GM23248 (cell line): ENCODE measurements around the gene SLC30A10. TPM values are rescaled to one million over a fixed set of nuclear protein-coding genes. Genes with fewer than 3 reads are reported as not detected.

Experiments used
- DNase-seq: peaks from one replicate; pipeline ENCODE4 v3.0.0-alpha.2; 2015
- H2AFZ ChIP-seq: fragments of 200-600 bp; sonication (generic); 2 replicates; pipeline ENCODE4 v1.6.1; 2016; ENCODE audit warnings: antibody characterized with exemption
- H3F3A ChIP-seq: fragments of 200-600 bp; sonication (generic); 2 replicates; pipeline ENCODE4 v1.6.1; 2016; ENCODE audit warnings: mild to moderate bottlenecking, antibody characterized with exemption, mixed run types; ENCODE audit not compliant: insufficient read depth
- H3K27ac ChIP-seq: fragments of 200-600 bp; sonication (generic); 2 replicates; pipeline ENCODE4 v1.5.1; 2016; ENCODE audit warnings: mild to moderate bottlenecking
- H3K27me3 ChIP-seq: fragments of 200-600 bp; sonication (generic); replicated peaks from 2 replicates; pipeline ENCODE4 v1.6.1; 2016; ENCODE audit warnings: mild to moderate bottlenecking; ENCODE audit not compliant: insufficient read depth
- H3K36me3 ChIP-seq: fragments of 200-600 bp; sonication (generic); 2 replicates; pipeline ENCODE4 v1.6.1; 2016; ENCODE audit warnings: low read depth, mild to moderate bottlenecking
- H3K4me1 ChIP-seq: fragments of 200-600 bp; sonication (generic); 2 replicates; pipeline ENCODE4 v1.6.1; 2016; ENCODE audit warnings: mild to moderate bottlenecking; ENCODE audit not compliant: insufficient read depth
- H3K4me2 ChIP-seq: fragments of 200-600 bp; sonication (generic); one replicate; pipeline ENCODE4 v1.6.1; 2016; ENCODE audit warnings: mild to moderate bottlenecking; ENCODE audit not compliant: unreplicated experiment
- H3K4me3 ChIP-seq: fragments of 200-600 bp; sonication (generic); 2 replicates; pipeline ENCODE4 v1.5.1; 2016; ENCODE audit warnings: mild to moderate bottlenecking
- H3K79me2 ChIP-seq: fragments of 200-600 bp; sonication (generic); 2 replicates; pipeline ENCODE4 v1.6.1; 2016; ENCODE audit warnings: mild to moderate bottlenecking; ENCODE audit not compliant: insufficient read depth
- H3K9ac ChIP-seq: fragments of 200-600 bp; sonication (generic); 2 replicates; pipeline ENCODE4 v1.6.1; 2016; ENCODE audit warnings: mild to moderate bottlenecking
- H3K9me2 ChIP-seq: fragments of 200-600 bp; sonication (generic); 2 replicates; pipeline ENCODE4 v1.6.1; 2016; ENCODE audit warnings: mixed run types, mild to moderate bottlenecking, moderate library complexity; ENCODE audit not compliant: insufficient read depth
- H3K9me3 ChIP-seq: fragments of 200-600 bp; sonication (generic); one replicate; pipeline ENCODE4 v1.6.1; 2017; ENCODE audit warnings: low read depth
- H4K20me1 ChIP-seq: fragments of 200-600 bp; sonication (generic); 2 replicates; pipeline ENCODE4 v1.6.0; 2016; ENCODE audit not compliant: insufficient read depth
- EZH2 ChIP-seq: fragments of 200-600 bp; sonication (generic); IDR thresholded peaks from 2 replicates; pipeline ENCODE4 v1.6.1; 2018; ENCODE audit warnings: antibody characterized with exemption, mild to moderate bottlenecking; ENCODE audit not compliant: insufficient read depth, poor library complexity, severe bottlenecking
- EZH2phosphoT487 ChIP-seq: fragments of 200-600 bp; sonication (generic); IDR thresholded peaks from 2 replicates; pipeline ENCODE4 v1.6.1; 2018; ENCODE audit warnings: antibody characterized with exemption, moderate library complexity, mild to moderate bottlenecking, low read depth; ENCODE audit not compliant: insufficient read depth
- WGBS, 2 experiments: methylation state at CpG; one replicate each; pipeline ENCODE4 v1.1.6; 2015 to 2017; ENCODE audit warnings: low lambda C conversion rate in 2 of 2, low coverage in 1 of 2; ENCODE audit errors: missing lambda C conversion rate in 2 of 2; 5-methylcytosine and 5-hydroxymethylcytosine counted together
- in situ Hi-C: fragments of 300-500 bp; cut with MboI; formaldehyde crosslinking; loops from 2 replicates; pipeline ENCODE4 v1.15.0; 2020
- polyA plus RNA-seq: library from polyadenylated mRNA; unstranded; fragments of >200 nt; fragmentation: Nextera tagmentation; extraction: Ambion mirVana; gene quantifications from 2 replicates; pipeline ENCODE4 v1.2.1, GENCODE V29; 2016
- total RNA-seq: library from RNA; depleted of rRNA; stranded (reverse); fragments of >200 nt; shearing (Covaris generic); gene quantifications from 2 replicates; pipeline ENCODE4 v1.2.3, GENCODE V29; 2014

The SLC30A10 gene
- total and polyA plus RNA-seq, 2 experiments from 2014 or later = not detected

DNA sequence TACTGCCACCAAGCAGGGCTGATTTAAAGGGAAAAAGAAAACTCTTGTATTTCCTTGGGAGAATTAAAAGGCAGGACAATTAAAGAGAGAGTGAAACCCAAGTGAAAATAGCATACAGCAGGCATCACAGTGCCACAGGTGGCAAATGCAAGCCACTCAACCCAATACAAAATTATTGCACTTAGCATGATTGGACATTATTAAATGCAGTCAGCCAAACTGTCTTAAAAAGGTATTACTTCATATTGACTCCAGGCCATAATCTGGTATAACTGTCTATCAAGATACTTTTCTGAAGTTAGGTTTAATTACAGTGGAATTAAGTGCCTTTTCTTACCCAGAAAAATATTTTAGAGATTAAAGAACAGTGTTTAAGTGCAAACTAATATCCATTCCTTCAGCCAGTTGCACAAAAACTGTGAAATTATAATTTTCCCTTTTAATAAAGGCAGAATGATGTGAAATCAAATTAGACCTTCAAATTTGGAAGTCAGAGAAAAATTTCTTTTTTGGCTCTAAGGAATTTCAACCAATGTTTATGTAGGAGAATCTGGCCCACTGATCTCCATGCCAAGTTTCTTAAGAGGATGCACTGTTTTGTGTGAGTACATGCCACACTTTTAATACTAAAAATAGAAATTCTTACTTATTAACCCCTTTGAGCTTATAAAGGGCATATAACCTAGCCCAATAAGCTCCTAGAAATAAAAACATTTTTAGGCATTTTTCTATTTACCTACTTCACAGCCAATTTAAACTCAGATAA lies 15.2 kb downstream of the SLC30A10 start:
- Histone ChIP-seq H4K20me1 (no peaks in the 10 kb centered on the region), H3K9me2 (no peaks in the 10 kb centered on the region), H3F3A (no peaks in the 10 kb centered on the region), H2AFZ (no peak overlapping the region), H3K36me3 (no peaks in the 10 kb centered on the region), H3K4me2 (no peak overlapping the region), H3K27me3 (0 out of 2 replicates have a peak, but pooled peaks cover 4% of the 10 kb centered on the region), H3K79me2 (no peaks in the 10 kb centered on the region), H3K9ac (no peak overlapping the region), H3K27ac (no peak overlapping the region), H3K9me3 (no peaks in the 10 kb centered on the region), H3K4me3 (no peak overlapping the region), H3K4me1 (no peaks in the 10 kb centered on the region)
- DNase-seq = no peak
- in situ Hi-C loops = no loop called here
- TF ChIP-seq EZH2phosphoT487 (no peak), EZH2 (no peak)

GRCh38 chr1:219910716-219911115 lies 17.6 kb downstream of the SLC30A10 start:
- WGBS, 2 experiments = 51 to 57% methylated on average over 6 of the region's 6 CpGs
- no peaks in the 10 kb centered on the region for H3K9me2 ChIP-seq
- no peaks in the 10 kb centered on the region for H3F3A ChIP-seq
- no peaks in the 10 kb centered on the region for H4K20me1 ChIP-seq
- 0 out of 2 replicates have a peak, but pooled peaks cover 4% of the 10 kb centered on the region for H3K27me3 ChIP-seq
- H3K4me2 ChIP-seq = no peak overlapping the region
- H3K4me3 ChIP-seq = no peak overlapping the region
- no peaks in the 10 kb centered on the region for H3K4me1 ChIP-seq
- H2AFZ ChIP-seq = no peak overlapping the region
- TF ChIP-seq EZH2 = no peak
- no peak for TF ChIP-seq EZH2phosphoT487
- no peaks in the 10 kb centered on the region for H3K36me3 ChIP-seq
- no peaks in the 10 kb centered on the region for H3K79me2 ChIP-seq
- H3K9ac ChIP-seq = no peak overlapping the region
- no peak for DNase-seq
- in situ Hi-C loops = no loop called here
- no peaks in the 10 kb centered on the region for H3K9me3 ChIP-seq
- H3K27ac ChIP-seq = no peak overlapping the region

GRCh38 chr1:219909476-219909875 lies 18.9 kb downstream of the SLC30A10 start:
- H3K9me3 ChIP-seq = no peaks in the 10 kb centered on the region
- TF ChIP-seq EZH2phosphoT487 (no peak), EZH2 (no peak)
- no peak overlapping the region for H3K27ac ChIP-seq
- no peaks in the 10 kb centered on the region for H3F3A ChIP-seq
- no peak for DNase-seq
- H3K27me3 ChIP-seq = 0 out of 2 replicates have a peak, but pooled peaks cover 4% of the 10 kb centered on the region
- in situ Hi-C loops = no loop called here
- no peaks in the 10 kb centered on the region for H3K36me3 ChIP-seq
- H4K20me1 ChIP-seq = no peaks in the 10 kb centered on the region
- no peak overlapping the region for H3K4me3 ChIP-seq
- WGBS, 2 experiments = 28 to 29% methylated on average over 4 of the region's 4 CpGs
- H3K9me2 ChIP-seq = no peaks in the 10 kb centered on the region
- H3K9ac ChIP-seq = no peak overlapping the region
- no peak overlapping the region for H2AFZ ChIP-seq
- no peaks in the 10 kb centered on the region for H3K79me2 ChIP-seq
- H3K4me1 ChIP-seq = no peaks in the 10 kb centered on the region
- no peak overlapping the region for H3K4me2 ChIP-seq

DNA sequence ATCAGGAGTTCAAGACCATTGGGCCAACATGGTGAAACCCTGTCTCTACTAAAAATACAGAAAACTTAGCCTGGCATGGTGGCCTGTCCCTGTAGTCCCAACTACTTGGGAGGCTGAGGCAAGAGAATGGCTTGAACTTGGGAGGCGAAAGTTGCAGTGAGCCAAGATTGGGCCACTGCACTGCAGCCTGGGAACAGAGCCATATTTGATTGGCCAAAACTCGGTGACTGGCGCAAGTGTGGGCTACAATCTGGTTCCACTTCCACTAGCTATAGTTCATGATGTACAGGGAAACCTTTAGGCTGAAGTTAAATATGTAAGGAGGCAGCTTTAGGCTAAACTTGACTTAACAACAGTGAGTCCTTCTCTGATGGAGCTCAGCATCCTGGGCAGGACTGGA lies 20.2 kb downstream of the SLC30A10 start:
- H3K79me2 ChIP-seq = no peaks in the 10 kb centered on the region
- H3K36me3 ChIP-seq = no peaks in the 10 kb centered on the region
- no peaks in the 10 kb centered on the region for H3K9me3 ChIP-seq
- DNase-seq = no peak
- H3K9me2 ChIP-seq = no peaks in the 10 kb centered on the region
- WGBS, 2 experiments = 25 to 26% methylated on average over 3 of the region's 3 CpGs
- H3K9ac ChIP-seq = no peak overlapping the region
- H4K20me1 ChIP-seq = no peaks in the 10 kb centered on the region
- no peak overlapping the region for H3K27ac ChIP-seq
- no peaks in the 10 kb centered on the region for H3F3A ChIP-seq
- H3K27me3 ChIP-seq = no peaks in the 10 kb centered on the region
- no peak overlapping the region for H3K4me2 ChIP-seq
- no peak overlapping the region for H3K4me3 ChIP-seq
- TF ChIP-seq EZH2phosphoT487 = no peak
- TF ChIP-seq EZH2 = no peak
- no peak overlapping the region for H2AFZ ChIP-seq
- H3K4me1 ChIP-seq = no peaks in the 10 kb centered on the region
- in situ Hi-C loops = no loop called here
